ENCODE results near the gene EVI5L. TPM values are rescaled to one million over a fixed set of nuclear protein-coding genes. Genes with fewer than 3 reads are reported as not detected.

EVI5L gene
- total and polyA plus RNA-seq, 2 of the 4 experiments (the other 2 are of a cell fraction): 12.7 to 14.6 TPM

- dilution Hi-C loops (cut with HindIII; ENCODE audit: low sequenced_read_pairs, unreplicated experiment): no loop called here
These were observed 39.6 kb upstream of the EVI5L start for GRCh38 chr19:7790416-7790815.

More at GRCh38 chr19:7790416-7790815, 39.6 kb upstream of the EVI5L start:
- DNase-seq: no peak
- WGBS, 2 experiments (ENCODE audit: extremely low coverage in 2 of 2, insufficient read length in 1 of 2): 88% methylated on average over 8 of the region's 14 CpGs; no CpG with 5 or more reads in 1 of the 2 experiments
- BruUV-seq (replicated peaks): no TSS peak
- 0 out of 2 replicates have a peak, but pooled peaks cover 3% of the 10 kb centered on the region for H3K9me1 ChIP-seq (ENCODE audit: insufficient read depth, low read length)
- ChIA-PET POLR2A (ENCODE audit: unreplicated experiment) (no interaction called here), CTCF (interaction anchor here (1.6 kb wide), 1 partner anchor 9 kb away, joined by 3 read pairs; no protein-coding TSS in a partner anchor)
- H2BK120ac ChIP-seq (ENCODE audit: low read depth, low read length): no peak overlapping the region
- no peak overlapping the region for H3K23ac ChIP-seq (ENCODE audit: low read depth, low read length)
- no peak for TF ChIP-seq CEBPB (IDR thresholded peaks at IDR 0.05; ENCODE audit: low read depth, low read length)
- TF ChIP-seq MXI1 (IDR thresholded peaks at IDR 0.05; ENCODE audit: borderline replicate concordance, low read depth, low read length): no peak
- TF ChIP-seq RFX5 (IDR thresholded peaks at IDR 0.05; ENCODE audit: low read depth, low read length): no peak
- TF ChIP-seq ELK1 (IDR thresholded peaks at IDR 0.05; ENCODE audit: borderline replicate concordance, low read depth, low read length): no peak
- no peak for TF ChIP-seq NFE2L2 (IDR thresholded peaks at IDR 0.05; ENCODE audit: low read depth, low read length)
- no peak for TF ChIP-seq CHD1 (IDR thresholded peaks at IDR 0.05; ENCODE audit: low read depth, low read length)
- TF ChIP-seq BHLHE40 (IDR thresholded peaks at IDR 0.05; ENCODE audit: low read depth, low read length): no peak
- no peak for TF ChIP-seq MAFK (IDR thresholded peaks at IDR 0.05; ENCODE audit: low read depth, low read length)
- no peak for ATAC-seq (ENCODE audit: low read depth)
- no peak overlapping the region for H2AK9ac ChIP-seq (replicated peaks; ENCODE audit: low read depth, low read length, poor library complexity)
- H3K27ac ChIP-seq (ENCODE audit: insufficient read depth, low read length): no peak overlapping the region
- H2BK5ac ChIP-seq (ENCODE audit: low read depth, low read length, poor library complexity, severe bottlenecking): no peak overlapping the region
- H4K5ac ChIP-seq (ENCODE audit: low read depth, low read length): no peak overlapping the region
- H3K14ac ChIP-seq (replicated peaks; ENCODE audit: low read depth, low read length): no peak overlapping the region
- H3K27me3 ChIP-seq (ENCODE audit: control insufficient read depth, insufficient read depth, low read length): peaks cover 29% of the 10 kb centered on the region
- no peaks in the 10 kb centered on the region for H3K36me3 ChIP-seq (ENCODE audit: control insufficient read depth, insufficient read depth, low read length)
- no peak overlapping the region for H2AFZ ChIP-seq (replicated peaks; ENCODE audit: low read length, poor library complexity)
- H3K4me3 ChIP-seq (ENCODE audit: insufficient read depth, low read depth, low read length): no peak overlapping the region
- no peaks in the 10 kb centered on the region; the same call in 1 of the 2 replicates for H3K9me3 ChIP-seq (ENCODE audit: control insufficient read depth, insufficient read depth, low read length)
- no peak overlapping the region for H3K56ac ChIP-seq (ENCODE audit: extremely low read depth, insufficient read depth, low read length)
- H2AK5ac ChIP-seq (ENCODE audit: low read depth, low read length): no peak overlapping the region
- H3K4me1 ChIP-seq (ENCODE audit: control insufficient read depth, insufficient read depth, low read length): peaks cover 3% of the 10 kb centered on the region
- intact Hi-C loops (cut with micrococcal nuclease) (no loop called here), in situ Hi-C loops (cut with MboI; ENCODE audit: low sequenced_read_pairs) (loop anchor here (10.0 kb wide), 1 partner anchor 106 kb away; the partner anchor contains the start of gene TRAPPC5)
- no peak overlapping the region for H4K91ac ChIP-seq (ENCODE audit: insufficient read depth, low read depth, low read length)
- H3K4me2 ChIP-seq (ENCODE audit: low read depth, low read length): no peak overlapping the region
- no peak overlapping the region for H2BK20ac ChIP-seq (ENCODE audit: low read depth, low read length)
- H3K4ac ChIP-seq (ENCODE audit: low read depth, low read length): no peak overlapping the region
- H4K8ac ChIP-seq (ENCODE audit: low read depth in 2 of 2, low read length in 2 of 2): no peak overlapping the region
- no peak overlapping the region for H2BK15ac ChIP-seq (ENCODE audit: low read depth, low read length)
- no peaks in the 10 kb centered on the region for H3K79me1 ChIP-seq (ENCODE audit: low read depth in 1 of 2, low read length in 2 of 2)
- H3K9ac ChIP-seq (ENCODE audit: low read depth, low read length): no peak overlapping the region
- no peak overlapping the region for H3K18ac ChIP-seq (ENCODE audit: low read depth, low read length)
- H4K20me1 ChIP-seq (ENCODE audit: insufficient read depth, low read length): no peaks in the 10 kb centered on the region
